Neural cell (in vitro differentiated cells): ENCODE results near the gene WDR38.

Source experiments
- MXI1 ChIP-seq: fragments of 450-650 bp; conservative IDR thresholded peaks from 2 replicates; pipeline ENCODE4 v1.6.1; 2014; ENCODE audit warnings: antibody characterized with exemption, mild to moderate bottlenecking; ENCODE audit not compliant: poor library complexity, severe bottlenecking
- POLR2AphosphoS5 ChIP-seq: IDR thresholded peaks from 2 replicates; pipeline ENCODE4 v1.6.1; 2012
- RAD21 ChIP-seq: fragments of 450-650 bp; conservative IDR thresholded peaks from 2 replicates; pipeline ENCODE4 v1.6.1; 2014; ENCODE audit warnings: antibody characterized with exemption, mild to moderate bottlenecking, moderate library complexity
- SMC3 ChIP-seq: fragments of 450-650 bp; conservative IDR thresholded peaks from 2 replicates; pipeline ENCODE4 v1.6.1; 2014; ENCODE audit warnings: antibody characterized with exemption, mild to moderate bottlenecking, moderate library complexity; ENCODE audit not compliant: poor library complexity
- TF ChIP-seq, protein P1 (sequence below): fragments of 450-650 bp; IDR thresholded peaks from 2 replicates; pipeline ENCODE4 v1.5.1; 2014; ENCODE audit warnings: antibody characterized with exemption, mild to moderate bottlenecking, moderate library complexity; ENCODE audit not compliant: poor library complexity, severe bottlenecking
- TF ChIP-seq, protein P2 (sequence below): IDR thresholded peaks from 2 replicates; pipeline ENCODE4 v1.6.1; 2012; ENCODE audit warnings: borderline replicate concordance

DNA sequence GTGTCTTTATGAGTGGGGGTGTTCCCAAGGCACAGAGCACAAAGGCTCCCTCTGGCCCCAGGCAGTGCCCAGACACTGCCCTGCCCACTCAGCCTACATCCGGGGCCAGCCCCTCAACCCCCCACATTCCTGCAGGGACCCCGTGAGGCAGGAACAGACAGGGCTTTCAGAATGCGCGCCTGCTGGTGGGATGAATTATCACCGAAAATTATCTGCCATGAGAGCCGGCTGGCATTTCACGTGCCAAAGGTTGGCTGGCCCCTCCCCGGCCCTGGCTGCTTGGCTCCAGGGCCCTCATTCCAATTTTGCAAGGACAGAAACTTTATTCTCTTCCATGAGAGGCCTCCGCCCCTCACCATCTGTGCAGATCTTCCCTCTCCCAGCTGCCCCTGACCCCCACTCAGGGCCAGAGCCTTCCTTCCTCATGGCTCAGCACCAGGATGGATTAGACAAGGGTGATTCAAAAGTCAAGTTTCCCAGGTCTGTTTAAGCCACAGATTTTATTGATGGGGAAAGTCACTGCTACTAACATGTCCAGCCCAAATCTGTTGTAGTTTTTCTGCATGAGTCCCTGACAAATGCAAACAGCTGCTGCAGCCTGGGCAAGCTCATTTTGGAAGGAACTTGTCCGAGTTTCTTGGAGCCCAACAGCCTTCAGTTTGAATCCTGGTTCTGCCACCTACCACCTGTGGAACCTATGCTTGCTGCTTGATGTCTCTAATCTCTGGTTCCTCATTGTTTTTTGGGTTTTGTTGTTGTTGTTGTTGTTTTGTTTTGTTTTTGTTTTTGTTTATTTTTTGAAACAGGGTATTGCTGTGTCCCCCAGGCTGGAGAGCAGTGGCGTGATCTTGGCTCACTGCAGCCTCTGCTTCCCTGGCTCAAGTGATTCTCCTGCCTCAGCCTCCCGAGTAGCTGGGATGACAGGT is 32.3 kb upstream of the WDR38 start:
- TF ChIP-seq, protein P1, sequence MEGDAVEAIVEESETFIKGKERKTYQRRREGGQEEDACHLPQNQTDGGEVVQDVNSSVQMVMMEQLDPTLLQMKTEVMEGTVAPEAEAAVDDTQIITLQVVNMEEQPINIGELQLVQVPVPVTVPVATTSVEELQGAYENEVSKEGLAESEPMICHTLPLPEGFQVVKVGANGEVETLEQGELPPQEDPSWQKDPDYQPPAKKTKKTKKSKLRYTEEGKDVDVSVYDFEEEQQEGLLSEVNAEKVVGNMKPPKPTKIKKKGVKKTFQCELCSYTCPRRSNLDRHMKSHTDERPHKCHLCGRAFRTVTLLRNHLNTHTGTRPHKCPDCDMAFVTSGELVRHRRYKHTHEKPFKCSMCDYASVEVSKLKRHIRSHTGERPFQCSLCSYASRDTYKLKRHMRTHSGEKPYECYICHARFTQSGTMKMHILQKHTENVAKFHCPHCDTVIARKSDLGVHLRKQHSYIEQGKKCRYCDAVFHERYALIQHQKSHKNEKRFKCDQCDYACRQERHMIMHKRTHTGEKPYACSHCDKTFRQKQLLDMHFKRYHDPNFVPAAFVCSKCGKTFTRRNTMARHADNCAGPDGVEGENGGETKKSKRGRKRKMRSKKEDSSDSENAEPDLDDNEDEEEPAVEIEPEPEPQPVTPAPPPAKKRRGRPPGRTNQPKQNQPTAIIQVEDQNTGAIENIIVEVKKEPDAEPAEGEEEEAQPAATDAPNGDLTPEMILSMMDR = no peak
- TF ChIP-seq RAD21 (no peak), SMC3 (no peak), POLR2AphosphoS5 (no peak), MXI1 (no peak)
- TF ChIP-seq, protein P2, sequence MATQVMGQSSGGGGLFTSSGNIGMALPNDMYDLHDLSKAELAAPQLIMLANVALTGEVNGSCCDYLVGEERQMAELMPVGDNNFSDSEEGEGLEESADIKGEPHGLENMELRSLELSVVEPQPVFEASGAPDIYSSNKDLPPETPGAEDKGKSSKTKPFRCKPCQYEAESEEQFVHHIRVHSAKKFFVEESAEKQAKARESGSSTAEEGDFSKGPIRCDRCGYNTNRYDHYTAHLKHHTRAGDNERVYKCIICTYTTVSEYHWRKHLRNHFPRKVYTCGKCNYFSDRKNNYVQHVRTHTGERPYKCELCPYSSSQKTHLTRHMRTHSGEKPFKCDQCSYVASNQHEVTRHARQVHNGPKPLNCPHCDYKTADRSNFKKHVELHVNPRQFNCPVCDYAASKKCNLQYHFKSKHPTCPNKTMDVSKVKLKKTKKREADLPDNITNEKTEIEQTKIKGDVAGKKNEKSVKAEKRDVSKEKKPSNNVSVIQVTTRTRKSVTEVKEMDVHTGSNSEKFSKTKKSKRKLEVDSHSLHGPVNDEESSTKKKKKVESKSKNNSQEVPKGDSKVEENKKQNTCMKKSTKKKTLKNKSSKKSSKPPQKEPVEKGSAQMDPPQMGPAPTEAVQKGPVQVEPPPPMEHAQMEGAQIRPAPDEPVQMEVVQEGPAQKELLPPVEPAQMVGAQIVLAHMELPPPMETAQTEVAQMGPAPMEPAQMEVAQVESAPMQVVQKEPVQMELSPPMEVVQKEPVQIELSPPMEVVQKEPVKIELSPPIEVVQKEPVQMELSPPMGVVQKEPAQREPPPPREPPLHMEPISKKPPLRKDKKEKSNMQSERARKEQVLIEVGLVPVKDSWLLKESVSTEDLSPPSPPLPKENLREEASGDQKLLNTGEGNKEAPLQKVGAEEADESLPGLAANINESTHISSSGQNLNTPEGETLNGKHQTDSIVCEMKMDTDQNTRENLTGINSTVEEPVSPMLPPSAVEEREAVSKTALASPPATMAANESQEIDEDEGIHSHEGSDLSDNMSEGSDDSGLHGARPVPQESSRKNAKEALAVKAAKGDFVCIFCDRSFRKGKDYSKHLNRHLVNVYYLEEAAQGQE = no peak
